H9 (cell line): ENCODE results near the gene KRTAP26-1. TPM values are rescaled to one million over a fixed set of nuclear protein-coding genes. Genes with fewer than 3 reads are reported as not detected.

Source experiments
- DNase-seq: peaks from one replicate; pipeline ENCODE4 v3.0.0-alpha.2; 2017
- H2AFZ ChIP-seq: one replicate; pipeline ENCODE4 v1.6.1; 2013; ENCODE audit warnings: mild to moderate bottlenecking, low read length, control low read depth, moderate library complexity
- H2AK5ac ChIP-seq: 2 replicates; pipeline ENCODE4 v1.6.1; 2013; ENCODE audit warnings: low read length, control low read depth, mixed read lengths; ENCODE audit not compliant: insufficient read length
- H2BK120ac ChIP-seq: one replicate; pipeline ENCODE4 v1.6.1; 2013; ENCODE audit warnings: low read depth, mild to moderate bottlenecking, low read length, control low read depth, inconsistent platforms; ENCODE audit not compliant: poor library complexity, severe bottlenecking
- H2BK12ac ChIP-seq: 2 replicates; pipeline ENCODE4 v1.6.1; 2013; ENCODE audit warnings: low read length, control low read depth, mixed read lengths, low read depth; ENCODE audit not compliant: insufficient read length
- H2BK15ac ChIP-seq: 2 replicates; pipeline ENCODE4 v1.6.1; 2013; ENCODE audit warnings: low read depth, low read length, control low read depth
- H2BK20ac ChIP-seq: one replicate; pipeline ENCODE4 v1.6.1; 2013; ENCODE audit warnings: low read depth, mild to moderate bottlenecking, low read length, control low read depth, inconsistent platforms; ENCODE audit not compliant: poor library complexity, severe bottlenecking
- H2BK5ac ChIP-seq: 2 replicates; pipeline ENCODE4 v1.6.1; 2013; ENCODE audit warnings: low read length, control low read depth, mixed read lengths; ENCODE audit not compliant: insufficient read length
- H3K14ac ChIP-seq: 2 replicates; pipeline ENCODE4 v1.6.1; 2013; ENCODE audit warnings: low read length, control low read depth; ENCODE audit not compliant: insufficient read depth
- H3K18ac ChIP-seq: 2 replicates; pipeline ENCODE4 v1.6.1; 2013; ENCODE audit warnings: low read depth, mild to moderate bottlenecking, mixed read lengths, low read length, control low read depth; ENCODE audit not compliant: insufficient read length
- H3K23ac ChIP-seq: 2 replicates; pipeline ENCODE4 v1.6.1; 2013; ENCODE audit warnings: low read length, control low read depth, mixed read lengths, low read depth; ENCODE audit not compliant: insufficient read length
- H3K23me2 ChIP-seq: 2 replicates; pipeline ENCODE4 v1.6.1; 2013; ENCODE audit warnings: low read depth, mild to moderate bottlenecking, mixed read lengths, low read length, control low read depth; ENCODE audit not compliant: insufficient read length, poor library complexity, severe bottlenecking
- H3K27ac ChIP-seq: 2 replicates; pipeline ENCODE4 v1.5.1; 2013; ENCODE audit warnings: low read length, control low read depth, mixed read lengths, low read depth; ENCODE audit not compliant: insufficient read length
- H3K27me3 ChIP-seq: 2 replicates; pipeline ENCODE4 v1.6.1; 2013; ENCODE audit warnings: low read length, control low read depth, inconsistent platforms; ENCODE audit not compliant: insufficient read depth
- H3K4ac ChIP-seq: 2 replicates; pipeline ENCODE4 v1.6.1; 2013; ENCODE audit warnings: low read depth, mild to moderate bottlenecking, control low read depth, inconsistent platforms, low read length, moderate library complexity
- H3K4me1 ChIP-seq: 2 replicates; pipeline ENCODE4 v1.6.1; 2013; ENCODE audit warnings: low read length, control low read depth, inconsistent platforms; ENCODE audit not compliant: insufficient read depth
- H3K4me2 ChIP-seq: 2 replicates; pipeline ENCODE4 v1.6.1; 2013; ENCODE audit warnings: low read length, control low read depth, mixed read lengths; ENCODE audit not compliant: insufficient read length, insufficient read depth
- H3K56ac ChIP-seq: 2 replicates; pipeline ENCODE4 v1.6.1; 2013; ENCODE audit warnings: low read depth, mild to moderate bottlenecking, mixed read lengths, low read length, control low read depth; ENCODE audit not compliant: insufficient read length
- H3K79me1 ChIP-seq: 2 replicates; pipeline ENCODE4 v1.6.1; 2013; ENCODE audit warnings: low read depth, mild to moderate bottlenecking, moderate library complexity, low read length, control low read depth, inconsistent platforms; ENCODE audit not compliant: insufficient read depth, poor library complexity, severe bottlenecking
- H3K79me2 ChIP-seq: 2 replicates; pipeline ENCODE4 v1.6.1; 2013; ENCODE audit warnings: low read length, control low read depth, inconsistent platforms; ENCODE audit not compliant: insufficient read depth
- H3K9ac ChIP-seq: 2 replicates; pipeline ENCODE4 v1.6.1; 2013; ENCODE audit warnings: low read length, control low read depth, mixed read lengths; ENCODE audit not compliant: insufficient read length; ENCODE audit errors: extremely low read depth
- H3K9me3 ChIP-seq: one replicate; pipeline ENCODE4 v1.6.1; 2013; ENCODE audit warnings: low read depth, low read length, inconsistent platforms; ENCODE audit not compliant: control insufficient read depth
- H3T11ph ChIP-seq: one replicate; pipeline ENCODE4 v1.6.1; 2013; ENCODE audit warnings: mild to moderate bottlenecking, low read length, control low read depth, inconsistent platforms
- H4K20me1 ChIP-seq: one replicate; pipeline ENCODE4 v1.6.1; 2013; ENCODE audit not compliant: control insufficient read depth, insufficient read length, insufficient read depth
- H4K5ac ChIP-seq: 2 replicates; pipeline ENCODE4 v1.6.1; 2013; ENCODE audit warnings: low read depth, mild to moderate bottlenecking, mixed read lengths, low read length, control low read depth; ENCODE audit not compliant: insufficient read length
- H4K8ac ChIP-seq: replicated peaks from 2 replicates; pipeline ENCODE4 v1.6.1; 2013; ENCODE audit warnings: low read length, control low read depth, mixed read lengths, low read depth; ENCODE audit not compliant: insufficient read length
- H4K91ac ChIP-seq: 2 replicates; pipeline ENCODE4 v1.6.1; 2013; ENCODE audit warnings: low read depth, mild to moderate bottlenecking, moderate library complexity, mixed read lengths, low read length, control low read depth; ENCODE audit not compliant: insufficient read length
- H3K27ac Mint-ChIP-seq, 3 experiments: 2 replicates in 2 of 3; 3 replicates in 1 of 3; pipeline ENCODE4 v1.8.0; 2020 to 2021; ENCODE audit warnings: mixed read lengths in 3 of 3, mild to moderate bottlenecking in 1 of 3, moderate library complexity in 1 of 3
- H3K27me3 Mint-ChIP-seq: 2 replicates; pipeline ENCODE4 v1.8.0; 2021; ENCODE audit warnings: low read depth, mild to moderate bottlenecking, moderate library complexity, mixed read lengths
- H3K36me3 Mint-ChIP-seq, 3 experiments: 2 replicates in 2 of 3; 3 replicates in 1 of 3; pipeline ENCODE4 v1.8.0; 2020 to 2021; ENCODE audit warnings: low read depth in 3 of 3, mixed read lengths in 3 of 3; ENCODE audit not compliant: insufficient read depth in 1 of 3
- H3K4me1 Mint-ChIP-seq, 2 experiments: 2 replicates each; pipeline ENCODE4 v1.8.0; 2020; ENCODE audit warnings: mixed read lengths in 2 of 2
- H3K4me3 Mint-ChIP-seq, 2 experiments: 2 replicates in 1 of 2; 3 replicates in 1 of 2; pipeline ENCODE4 v1.8.0; 2020 to 2021; ENCODE audit warnings: mild to moderate bottlenecking in 2 of 2, mixed read lengths in 2 of 2, moderate library complexity in 1 of 2
- H3K9me3 Mint-ChIP-seq, 2 experiments: 2 replicates in 1 of 2; 3 replicates in 1 of 2; pipeline ENCODE4 v1.8.0; 2020; ENCODE audit warnings: mild to moderate bottlenecking in 2 of 2, mixed read lengths in 2 of 2, moderate library complexity in 1 of 2
- CTCF ChIP-seq: fragments of 200-600 bp; sonication (generic); conservative IDR thresholded peaks from 3 replicates; pipeline ENCODE4 v1.8.0; 2021; ENCODE audit warnings: antibody characterized with exemption, mild to moderate bottlenecking
- WGBS: extraction: QIAGEN DNeasy Blood & Tissue Kit; methylation state at CpG from one replicate; pipeline ENCODE4 v1.1.7; 2013; ENCODE audit warnings: missing lambda C conversion rate, low lambda C conversion rate, mixed read lengths; ENCODE audit not compliant: insufficient read length; ENCODE audit errors: extremely low coverage; 5-methylcytosine and 5-hydroxymethylcytosine counted together
- total RNA-seq: library from RNA; stranded (reverse); gene quantifications from 2 replicates; pipeline ENCODE4 v1.2.1, GENCODE V29; 2021

KRTAP26-1 gene
- total RNA-seq, 1 experiment from 2014 or later, result not detected

- no peaks in the 10 kb centered on the region for H3K4me1 Mint-ChIP-seq
- no peak overlapping the region for H4K91ac ChIP-seq
- TF ChIP-seq CTCF, result no peak
- WGBS, result no CpG with 5 or more reads among the region's 3 CpGs
- no peaks in the 10 kb centered on the region for H3K23me2 ChIP-seq
- no peaks in the 10 kb centered on the region for H3K9me3 ChIP-seq
- H2BK12ac ChIP-seq, result no peak overlapping the region
- no peak overlapping the region for H3K27ac ChIP-seq
- H3K56ac ChIP-seq, result no peak overlapping the region
- no peak for DNase-seq
- no peak overlapping the region for H2BK15ac ChIP-seq
- H2AFZ ChIP-seq, result no peak overlapping the region
- H3K14ac ChIP-seq, result no peak overlapping the region
- H3K27ac Mint-ChIP-seq, result no peak overlapping the region
- H3T11ph ChIP-seq, result no peak overlapping the region
- no peak overlapping the region for H2BK5ac ChIP-seq
- no peak overlapping the region for H2BK20ac ChIP-seq
- no peaks in the 10 kb centered on the region for H3K9me3 Mint-ChIP-seq
- no peak overlapping the region for H2AK5ac ChIP-seq
- no peak overlapping the region for H3K4ac ChIP-seq
- no peak overlapping the region for H3K4me3 Mint-ChIP-seq
- H2BK120ac ChIP-seq, result no peak overlapping the region
- no peak overlapping the region for H4K8ac ChIP-seq
- H3K18ac ChIP-seq, result no peak overlapping the region
- H3K27me3 Mint-ChIP-seq, result no peaks in the 10 kb centered on the region
- H3K27me3 ChIP-seq, result no peaks in the 10 kb centered on the region; the same call in 1 of the 2 replicates
- H3K4me2 ChIP-seq, result no peak overlapping the region
- H3K23ac ChIP-seq, result no peak overlapping the region
- no peaks in the 10 kb centered on the region for H4K20me1 ChIP-seq
- no peaks in the 10 kb centered on the region for H3K4me1 ChIP-seq
- no peak overlapping the region for H3K9ac ChIP-seq
- H3K36me3 Mint-ChIP-seq, result no peaks in the 10 kb centered on the region
- H3K79me2 ChIP-seq, result no peaks in the 10 kb centered on the region; the same call in 1 of the 2 replicates
- no peak overlapping the region for H4K5ac ChIP-seq
- H3K79me1 ChIP-seq, result no peaks in the 10 kb centered on the region
These were observed 13.6 kb upstream of the KRTAP26-1 start for GRCh38 chr21:30333736-30334135.
